Bronchial epithelial cell (primary cell): Measurements from ENCODE around the gene CBL. TPM values are rescaled to one million over a fixed set of nuclear protein-coding genes. Genes with fewer than 3 reads are reported as not detected.

ENCODE experiments used
- DNase-seq: peaks from one replicate; pipeline ENCODE4 v3.0.0-alpha.2; 2010; ENCODE audit warnings: low read depth
- FAIRE-seq: peaks from 2 replicates; lab custom pipeline; 2011; peaks lifted over from hg19 to GRCh38; lab: Jason Lieb, UNC
- H3K27me3 ChIP-seq: 2 replicates; pipeline ENCODE4 v1.5.1; 2011; ENCODE audit warnings: low read length; ENCODE audit not compliant: control insufficient read depth, insufficient read depth
- H3K36me3 ChIP-seq: 2 replicates; pipeline ENCODE4 v1.5.1; 2011; ENCODE audit warnings: low read length; ENCODE audit not compliant: control insufficient read depth, insufficient read depth
- H3K4me3 ChIP-seq: 2 replicates; pipeline ENCODE4 v1.5.1; 2011; ENCODE audit warnings: mild to moderate bottlenecking, low read depth, low read length, control low read depth
- total RNA-seq: library from RNA; depleted of rRNA; stranded (reverse); fragments of >200 nt; gene quantifications from 2 replicates; pipeline ENCODE4 v1.2.1, GENCODE V29; 2014
- TF ChIP-seq, protein P1 (sequence below): IDR thresholded peaks from 2 replicates; pipeline ENCODE4 v1.5.1; 2011; ENCODE audit warnings: mild to moderate bottlenecking, moderate library complexity, low read length, control low read depth, inconsistent platforms; ENCODE audit not compliant: insufficient read depth, severe bottlenecking

Gene CBL
- total RNA-seq, 1 donor from 2014 or later: 5.5 TPM

DNA sequence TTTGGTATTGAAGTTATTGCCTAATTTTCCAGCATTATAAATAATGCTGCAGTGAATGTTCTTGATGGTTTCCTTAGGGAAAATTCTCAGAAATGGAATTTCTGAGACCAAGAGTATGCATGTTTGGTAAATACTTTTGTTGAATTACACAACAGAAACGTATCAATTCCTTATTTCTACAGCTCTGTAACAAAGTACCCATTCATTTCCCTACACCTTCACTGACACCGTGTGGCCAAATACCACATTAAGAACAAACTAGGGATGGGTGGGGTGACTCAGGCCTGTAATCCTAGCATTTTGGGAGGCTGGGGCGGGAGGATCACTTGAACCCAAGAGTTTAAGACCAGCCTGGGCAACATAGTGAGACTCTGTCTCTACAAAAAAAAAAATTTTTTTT, 89.0 kb downstream of the CBL start:
- H3K4me3 ChIP-seq: no peak overlapping the region
- FAIRE-seq: no peak
- DNase-seq: peak; percentile 41
- peaks cover 6% of the 10 kb centered on the region for H3K36me3 ChIP-seq
- no peaks in the 10 kb centered on the region for H3K27me3 ChIP-seq
- TF ChIP-seq, protein P1, sequence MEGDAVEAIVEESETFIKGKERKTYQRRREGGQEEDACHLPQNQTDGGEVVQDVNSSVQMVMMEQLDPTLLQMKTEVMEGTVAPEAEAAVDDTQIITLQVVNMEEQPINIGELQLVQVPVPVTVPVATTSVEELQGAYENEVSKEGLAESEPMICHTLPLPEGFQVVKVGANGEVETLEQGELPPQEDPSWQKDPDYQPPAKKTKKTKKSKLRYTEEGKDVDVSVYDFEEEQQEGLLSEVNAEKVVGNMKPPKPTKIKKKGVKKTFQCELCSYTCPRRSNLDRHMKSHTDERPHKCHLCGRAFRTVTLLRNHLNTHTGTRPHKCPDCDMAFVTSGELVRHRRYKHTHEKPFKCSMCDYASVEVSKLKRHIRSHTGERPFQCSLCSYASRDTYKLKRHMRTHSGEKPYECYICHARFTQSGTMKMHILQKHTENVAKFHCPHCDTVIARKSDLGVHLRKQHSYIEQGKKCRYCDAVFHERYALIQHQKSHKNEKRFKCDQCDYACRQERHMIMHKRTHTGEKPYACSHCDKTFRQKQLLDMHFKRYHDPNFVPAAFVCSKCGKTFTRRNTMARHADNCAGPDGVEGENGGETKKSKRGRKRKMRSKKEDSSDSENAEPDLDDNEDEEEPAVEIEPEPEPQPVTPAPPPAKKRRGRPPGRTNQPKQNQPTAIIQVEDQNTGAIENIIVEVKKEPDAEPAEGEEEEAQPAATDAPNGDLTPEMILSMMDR: no peak

DNA sequence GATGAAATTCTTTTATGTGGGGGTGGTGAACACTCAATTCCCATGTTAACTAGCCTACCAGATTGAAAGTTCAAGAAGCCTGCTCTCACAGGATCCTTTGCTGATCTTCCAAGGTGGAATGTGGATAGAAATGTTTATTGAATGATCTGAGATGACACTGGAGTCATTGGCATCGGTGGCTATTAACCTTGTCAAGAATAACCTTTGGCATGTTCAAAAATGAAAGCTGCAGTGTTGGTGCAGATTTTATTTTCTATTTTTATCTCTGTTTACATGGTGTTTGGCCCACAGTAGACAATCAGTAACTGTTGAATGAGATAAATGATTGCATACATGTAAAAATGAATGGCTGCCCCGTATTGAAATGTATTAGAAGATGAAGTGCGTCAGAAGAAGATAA, 91.8 kb downstream of the CBL start:
- no peaks in the 10 kb centered on the region for H3K27me3 ChIP-seq
- peaks cover 6% of the 10 kb centered on the region for H3K36me3 ChIP-seq
- no peak overlapping the region for H3K4me3 ChIP-seq
- no peak for FAIRE-seq
- TF ChIP-seq, protein P1: no peak
- no peak for DNase-seq

DNA sequence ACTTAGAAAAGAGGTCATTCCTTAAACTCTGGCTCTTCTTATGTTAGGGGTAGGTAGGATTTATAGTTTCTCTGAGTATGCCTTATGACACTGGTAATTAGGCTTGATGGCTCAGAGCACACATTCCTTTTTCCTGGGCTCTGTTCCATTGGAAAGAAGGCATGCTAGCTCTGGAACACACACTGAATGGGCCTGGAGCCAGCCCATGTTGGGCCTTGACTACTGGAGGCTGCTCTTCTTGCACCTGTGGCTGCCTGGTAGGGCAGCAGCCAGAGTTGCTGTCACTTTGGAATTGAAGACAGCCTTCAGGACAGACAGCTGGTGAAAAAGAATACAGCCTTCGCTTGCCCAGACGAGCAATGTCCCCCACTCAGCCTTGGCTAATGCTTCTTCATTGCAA, 92.6 kb downstream of the CBL start:
- DNase-seq (no peak), FAIRE-seq (no peak)
- Histone ChIP-seq H3K27me3 (no peaks in the 10 kb centered on the region), H3K36me3 (peaks cover 6% of the 10 kb centered on the region), H3K4me3 (no peak overlapping the region)
- TF ChIP-seq, protein P1: no peak

DNA sequence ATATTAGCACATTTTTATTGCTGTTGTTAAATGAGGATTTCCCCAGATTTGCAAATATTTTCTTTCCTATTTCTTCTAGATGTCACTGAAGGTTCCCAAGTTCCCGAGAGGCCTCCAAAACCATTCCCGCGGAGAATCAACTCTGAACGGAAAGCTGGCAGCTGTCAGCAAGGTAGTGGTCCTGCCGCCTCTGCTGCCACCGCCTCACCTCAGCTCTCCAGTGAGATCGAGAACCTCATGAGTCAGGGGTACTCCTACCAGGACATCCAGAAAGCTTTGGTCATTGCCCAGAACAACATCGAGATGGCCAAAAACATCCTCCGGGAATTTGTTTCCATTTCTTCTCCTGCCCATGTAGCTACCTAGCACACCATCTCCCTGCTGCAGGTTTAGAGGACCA, 93.3 kb downstream of the CBL start:
- TF ChIP-seq, protein P1: no peak
- H3K4me3 ChIP-seq: no peak overlapping the region
- H3K36me3 ChIP-seq: peaks cover 8% of the 10 kb centered on the region
- no peak for DNase-seq
- no peak for FAIRE-seq
- no peaks in the 10 kb centered on the region for H3K27me3 ChIP-seq

DNA sequence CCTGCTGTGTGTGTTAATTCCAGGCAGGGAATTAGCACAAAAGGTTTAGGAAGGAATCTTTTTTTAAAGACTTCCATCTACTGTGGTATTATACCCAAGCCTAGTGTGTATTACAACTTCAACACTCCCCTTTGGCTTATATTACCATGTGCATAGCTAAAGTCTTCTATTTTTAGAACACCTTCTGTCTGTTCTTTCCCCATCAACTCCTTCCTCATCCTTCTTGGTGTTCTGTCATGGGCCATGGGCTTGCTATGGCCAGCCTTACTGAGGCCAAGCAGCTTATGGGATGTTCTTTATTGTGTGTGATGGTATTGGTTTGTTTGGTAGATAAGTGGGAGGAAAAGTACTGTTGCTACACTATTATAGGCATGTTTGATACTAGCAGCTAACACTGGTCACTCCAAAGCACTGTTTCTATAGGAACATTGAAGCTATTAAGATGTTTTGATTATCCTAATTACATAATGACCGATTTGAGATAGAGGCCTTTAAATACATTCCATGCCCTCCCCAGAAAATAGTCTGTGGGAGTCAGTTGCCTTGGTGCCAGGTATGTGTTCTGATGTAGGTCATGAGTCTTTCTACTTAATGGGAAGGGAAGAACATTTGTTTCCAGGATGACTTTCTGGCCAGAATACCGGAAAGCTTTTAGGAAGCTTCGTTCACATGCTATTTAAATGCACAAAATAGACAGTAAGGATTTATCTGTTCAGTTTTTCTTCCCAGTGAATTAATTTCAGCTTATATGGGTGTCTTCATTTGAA, 94.2 kb downstream of the CBL start:
- Histone ChIP-seq H3K36me3 (peaks cover 8% of the 10 kb centered on the region), H3K27me3 (no peaks in the 10 kb centered on the region), H3K4me3 (no peak overlapping the region)
- TF ChIP-seq, protein P1: no peak
- FAIRE-seq (no peak), DNase-seq (no peak)
